Muscle layer of colon (tissue), 2 donors: Measurements from ENCODE around the gene MADCAM1.

ENCODE experiments used
- H3K27ac ChIP-seq: one replicate; pipeline ENCODE4 v1.7.0; 2013; ENCODE audit warnings: low read depth, mild to moderate bottlenecking, low read length, moderate library complexity
- H3K27me3 ChIP-seq, 2 donors: one replicate each; pipeline ENCODE4 v1.7.0; 2013; ENCODE audit warnings: low read length in 2 of 2, mild to moderate bottlenecking in 2 of 2; ENCODE audit not compliant: insufficient read depth in 2 of 2, control insufficient read depth in 1 of 2
- H3K36me3 ChIP-seq: one replicate; pipeline ENCODE4 v1.7.0; 2013; ENCODE audit warnings: mild to moderate bottlenecking, low read length; ENCODE audit not compliant: insufficient read depth
- H3K4me1 ChIP-seq: one replicate; pipeline ENCODE4 v1.7.0; 2013; ENCODE audit warnings: mild to moderate bottlenecking, low read length; ENCODE audit not compliant: insufficient read depth
- H3K4me3 ChIP-seq, 2 donors: one replicate each; pipeline ENCODE4 v1.7.0; 2013; ENCODE audit warnings: low read length in 2 of 2, low read depth in 1 of 2, mild to moderate bottlenecking in 1 of 2, moderate library complexity in 1 of 2
- H3K9ac ChIP-seq: one replicate; pipeline ENCODE4 v1.7.0; 2013; ENCODE audit warnings: low read length
- H3K9me3 ChIP-seq: one replicate; pipeline ENCODE4 v1.7.0; 2013; ENCODE audit warnings: mild to moderate bottlenecking, low read length
- donor health status: abdominal sarcoma.
- donor health status: Adenocarcinoma of cecum.

The MADCAM1 gene

DNA sequence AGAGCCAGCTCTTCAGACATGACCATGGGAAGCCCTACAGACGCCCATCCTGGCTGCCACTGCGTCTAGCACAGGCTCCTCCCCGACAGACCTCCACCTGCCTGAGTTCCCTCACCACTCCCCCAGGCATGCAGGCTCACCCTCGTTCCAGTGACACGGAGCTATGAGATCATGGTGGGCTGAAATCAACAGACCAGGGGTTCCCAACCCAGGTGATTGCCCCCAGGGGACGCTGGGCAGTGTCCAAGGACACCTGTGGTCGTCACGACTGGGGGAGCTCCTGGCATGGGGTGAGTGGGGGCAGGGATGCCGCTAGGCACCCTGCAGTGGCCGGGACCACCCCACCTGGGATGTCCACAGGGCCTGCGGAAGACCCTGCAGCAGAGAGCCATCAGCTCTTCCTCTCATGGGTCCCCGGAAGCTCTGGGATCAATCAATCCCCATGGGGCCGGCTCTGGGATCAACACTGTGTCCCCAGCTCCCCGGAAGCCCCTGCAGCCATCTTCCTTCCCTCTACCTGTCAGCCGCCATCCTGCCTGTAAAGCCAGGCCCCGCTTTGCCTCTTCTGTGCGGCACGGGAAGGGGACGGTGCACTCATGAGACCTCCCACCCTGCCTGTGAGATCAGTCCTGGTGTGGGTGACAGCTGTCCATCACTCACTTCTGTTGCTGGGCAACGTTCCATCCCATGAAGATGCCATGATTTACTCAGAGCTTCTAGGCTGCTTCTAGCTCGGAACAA, 12.8 kb upstream of the MADCAM1 start:
- Histone ChIP-seq H3K9ac (no peak overlapping the region), H3K4me3 (no peak overlapping the region), H3K36me3 (no peaks in the 10 kb centered on the region), H3K27ac (no peak overlapping the region), H3K27me3 (peaks cover 0 to 19% of the 10 kb centered on the region in 2 donors), H3K4me1 (no peaks in the 10 kb centered on the region), H3K9me3 (no peaks in the 10 kb centered on the region)

DNA sequence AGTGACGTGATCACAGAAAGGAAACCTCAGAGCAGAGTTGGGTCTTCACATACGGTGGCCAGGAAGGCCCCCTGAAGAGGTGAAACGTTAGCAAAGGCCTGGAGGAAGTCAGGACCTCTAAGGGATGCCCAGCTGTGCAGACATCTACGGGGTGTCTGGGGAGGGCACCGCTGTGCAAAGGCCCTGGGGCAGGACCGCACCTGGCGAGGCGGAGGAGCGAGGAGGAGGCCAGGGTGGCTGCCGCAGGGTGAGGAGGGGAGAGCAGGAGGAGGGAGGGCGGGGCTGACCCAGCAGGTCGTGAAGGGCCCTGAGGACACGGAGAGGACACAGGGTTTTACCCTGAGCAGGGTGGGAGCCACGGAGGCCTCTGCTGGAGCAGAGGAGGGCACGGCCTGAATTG, 11.8 kb upstream of the MADCAM1 start:
- H3K36me3 ChIP-seq, result no peaks in the 10 kb centered on the region
- no peak overlapping the region for H3K4me3 ChIP-seq
- H3K27me3 ChIP-seq, result peaks cover 0 to 19% of the 10 kb centered on the region in 2 donors
- H3K9me3 ChIP-seq, result no peaks in the 10 kb centered on the region
- H3K27ac ChIP-seq, result no peak overlapping the region
- H3K4me1 ChIP-seq, result no peaks in the 10 kb centered on the region
- H3K9ac ChIP-seq, result no peak overlapping the region

DNA sequence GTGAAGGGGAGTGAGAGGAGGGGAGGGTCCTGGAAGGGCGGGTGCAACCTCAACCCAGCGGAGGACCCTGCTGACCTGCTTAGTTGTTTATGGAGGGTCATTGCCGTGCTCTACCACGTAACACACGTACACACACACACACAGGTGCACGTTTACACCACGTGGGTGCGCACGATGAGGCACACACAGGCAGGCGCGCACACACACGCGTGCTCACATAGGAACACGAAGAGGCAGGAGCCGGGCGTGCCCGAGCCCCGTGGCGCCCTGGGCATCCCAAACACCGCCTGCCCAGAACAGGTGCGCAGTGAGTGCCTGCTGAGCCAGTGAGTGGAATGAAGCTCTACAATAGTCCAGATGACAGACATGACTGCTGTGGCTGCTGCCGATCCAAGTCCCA, 11.2 kb upstream of the MADCAM1 start:
- H3K27me3 ChIP-seq, result peaks cover 0 to 19% of the 10 kb centered on the region in 2 donors
- no peaks in the 10 kb centered on the region for H3K4me1 ChIP-seq
- H3K36me3 ChIP-seq, result no peaks in the 10 kb centered on the region
- H3K9ac ChIP-seq, result no peak overlapping the region
- no peaks in the 10 kb centered on the region for H3K9me3 ChIP-seq
- H3K27ac ChIP-seq, result no peak overlapping the region
- no peak overlapping the region for H3K4me3 ChIP-seq

DNA sequence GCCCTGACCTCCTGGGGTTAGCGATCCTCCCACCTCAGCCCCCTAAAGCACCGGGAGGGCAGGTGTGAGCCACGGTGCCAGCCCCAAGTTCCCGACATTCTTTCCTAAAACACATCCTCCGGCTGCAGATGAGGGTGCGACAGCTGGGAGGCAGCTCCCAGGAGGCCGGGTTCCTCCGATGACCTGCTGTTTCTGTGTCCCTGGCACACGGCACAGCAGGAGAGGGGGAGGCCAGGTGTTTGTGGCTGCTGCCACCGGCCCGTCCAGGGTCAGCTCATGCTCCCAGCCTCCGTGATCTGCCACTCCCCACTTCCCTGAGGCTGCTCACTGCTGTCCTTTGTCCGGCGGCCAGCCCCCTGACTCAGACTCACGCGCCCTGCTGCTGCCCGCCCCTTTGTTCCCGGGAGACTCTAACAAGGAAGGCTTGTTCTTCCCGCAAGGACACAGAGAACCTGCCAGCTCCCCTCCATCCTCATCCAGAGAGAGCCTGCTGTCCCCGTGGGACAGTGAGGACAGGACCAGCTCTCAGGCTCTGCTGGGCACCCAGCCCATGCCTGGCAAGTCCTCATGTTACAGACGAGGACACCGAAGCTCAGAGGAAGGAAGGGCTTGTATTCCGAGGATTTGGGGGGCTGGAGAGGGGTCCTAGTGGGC, 10.6 kb upstream of the MADCAM1 start:
- H3K9ac ChIP-seq, result no peak overlapping the region
- peaks cover 0 to 19% of the 10 kb centered on the region in 2 donors for H3K27me3 ChIP-seq
- H3K9me3 ChIP-seq, result no peaks in the 10 kb centered on the region
- no peaks in the 10 kb centered on the region for H3K4me1 ChIP-seq
- H3K27ac ChIP-seq, result no peak overlapping the region
- H3K4me3 ChIP-seq, result no peak overlapping the region
- H3K36me3 ChIP-seq, result no peaks in the 10 kb centered on the region

DNA sequence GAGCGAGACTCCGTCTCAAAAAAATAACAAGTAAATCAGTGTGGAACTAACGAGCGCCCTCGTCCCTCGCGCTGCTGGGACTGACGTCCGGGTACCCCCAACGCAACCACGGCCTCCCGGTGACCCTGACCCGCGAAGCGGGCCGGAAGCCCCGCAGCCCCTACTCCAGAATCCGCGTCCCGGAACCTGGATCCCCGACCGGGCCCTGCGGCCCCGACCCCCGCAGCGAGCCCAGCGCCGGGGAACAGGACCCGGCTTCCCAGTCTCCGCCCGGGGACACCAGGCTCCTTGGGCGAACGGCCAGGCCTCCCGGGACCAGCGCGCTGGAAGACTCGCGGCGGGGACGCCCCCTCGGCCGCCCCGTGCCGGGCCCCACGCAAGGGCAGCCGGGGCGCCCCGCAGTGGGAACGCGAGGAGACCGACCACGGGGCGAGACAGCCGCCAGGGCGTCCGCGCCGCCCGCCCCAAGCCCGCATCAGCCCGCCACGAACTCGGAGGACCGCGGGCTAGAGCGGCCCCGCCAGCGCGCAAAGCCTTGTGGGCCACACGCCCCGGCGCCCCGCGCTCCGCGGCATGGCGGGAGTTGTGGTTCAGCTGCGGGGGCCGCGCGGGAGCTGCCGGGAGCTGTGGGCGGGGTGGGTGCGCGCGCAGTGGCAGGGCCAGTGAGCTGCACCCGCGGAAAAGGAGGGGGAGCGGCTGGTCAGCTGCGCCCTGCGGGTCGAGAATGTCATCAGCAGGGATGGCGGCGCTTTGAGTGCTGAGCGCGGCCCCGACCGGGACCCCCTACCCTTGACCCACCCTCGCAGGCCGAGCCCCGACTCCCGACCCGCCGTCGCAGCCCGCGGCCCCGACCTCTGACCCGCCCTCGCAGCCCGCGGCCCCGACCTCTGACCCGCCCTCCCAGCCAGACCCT, 7.5 kb upstream of the MADCAM1 start:
- H3K9ac ChIP-seq, result no peak overlapping the region

DNA sequence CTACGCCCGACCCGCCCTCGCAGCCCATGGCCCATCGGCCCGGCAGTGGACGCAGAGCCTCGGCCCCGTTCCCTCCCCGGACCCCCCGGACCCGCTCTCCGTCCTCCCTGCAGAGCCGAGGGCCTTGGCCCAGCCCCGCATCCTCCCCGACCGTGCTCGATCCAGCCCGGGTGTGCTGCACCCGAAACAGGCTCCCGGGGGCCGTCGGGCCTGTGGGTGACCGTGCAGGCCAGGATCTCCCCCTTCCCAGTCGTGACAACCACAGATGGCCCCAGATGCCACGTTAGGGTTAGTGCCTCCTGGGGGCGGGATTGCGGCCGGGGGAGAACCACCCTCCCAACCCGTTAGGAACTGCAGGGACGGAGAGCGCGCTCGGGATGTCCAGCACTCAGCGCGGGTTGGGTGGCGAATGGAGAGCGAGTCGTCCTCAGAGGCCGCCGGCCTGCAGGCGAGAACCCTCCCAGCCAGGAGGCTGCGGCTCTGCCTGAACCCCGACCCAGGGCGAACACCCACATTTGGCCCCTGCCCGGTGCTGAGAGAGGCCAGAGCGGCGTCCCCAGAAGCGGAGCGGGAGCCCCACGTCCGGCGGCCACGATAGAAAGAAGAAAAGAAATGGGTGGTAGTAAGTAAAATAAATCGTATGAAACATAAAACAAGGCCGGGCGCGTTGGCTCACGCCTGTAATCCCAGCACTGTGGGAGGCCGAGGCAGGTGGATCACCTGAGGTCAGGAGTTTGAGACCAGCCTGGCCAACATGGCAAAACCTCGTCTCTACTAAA, 6.7 kb upstream of the MADCAM1 start:
- H3K27ac ChIP-seq, result peak overlapping the region; percentile 77
- no peak overlapping the region for H3K9ac ChIP-seq
- H3K9me3 ChIP-seq, result no peaks in the 10 kb centered on the region
- no peaks in the 10 kb centered on the region for H3K4me1 ChIP-seq
- H3K27me3 ChIP-seq, result peaks cover 0 to 19% of the 10 kb centered on the region in 2 donors
- peak overlapping the region; percentile 73 to 79 for H3K4me3 ChIP-seq
- H3K36me3 ChIP-seq, result no peaks in the 10 kb centered on the region

More for the DNA sequence above, 7.5 kb upstream of the MADCAM1 start:
- Histone ChIP-seq H3K4me1 (no peaks in the 10 kb centered on the region), H3K27me3 (peaks cover 0 to 19% of the 10 kb centered on the region in 2 donors), H3K36me3 (no peaks in the 10 kb centered on the region), H3K4me3 (peak overlapping the region; percentile 73 to 79), H3K9me3 (no peaks in the 10 kb centered on the region), H3K27ac (peak overlapping the region; percentile 77)

DNA sequence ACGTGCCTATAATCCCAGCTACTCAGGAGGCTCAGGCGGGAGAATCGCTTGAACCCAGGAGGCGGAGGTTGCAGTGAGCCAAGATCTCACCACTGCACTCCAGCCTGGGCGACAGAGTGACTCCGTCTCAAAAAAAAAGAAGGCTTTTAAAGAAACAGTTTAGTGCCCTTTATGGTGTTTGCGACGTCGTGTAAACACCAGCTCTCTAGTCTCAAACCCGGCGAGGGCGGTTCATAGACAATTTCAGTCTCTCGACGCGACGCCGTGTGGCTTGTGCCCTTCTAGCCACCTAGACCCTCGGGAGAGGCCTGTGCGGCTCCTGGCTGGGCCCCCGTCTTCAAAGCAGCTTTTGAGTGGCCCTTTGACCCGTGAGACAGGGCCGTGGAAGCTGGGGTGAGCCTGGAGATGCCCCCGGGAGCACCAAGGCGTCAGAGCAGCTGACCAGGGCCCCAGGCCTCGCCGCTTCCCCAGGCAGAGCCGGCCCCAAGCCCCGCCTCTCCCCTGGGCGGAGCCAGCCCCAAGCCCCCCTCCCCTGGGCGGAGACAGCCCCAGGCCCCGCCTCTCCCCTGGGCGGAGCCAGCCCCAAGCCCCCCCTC, 5.0 kb upstream of the MADCAM1 start:
- Histone ChIP-seq H3K36me3 (no peaks in the 10 kb centered on the region), H3K27me3 (peaks cover 0 to 16% of the 10 kb centered on the region in 2 donors), H3K27ac (no peak overlapping the region)

DNA sequence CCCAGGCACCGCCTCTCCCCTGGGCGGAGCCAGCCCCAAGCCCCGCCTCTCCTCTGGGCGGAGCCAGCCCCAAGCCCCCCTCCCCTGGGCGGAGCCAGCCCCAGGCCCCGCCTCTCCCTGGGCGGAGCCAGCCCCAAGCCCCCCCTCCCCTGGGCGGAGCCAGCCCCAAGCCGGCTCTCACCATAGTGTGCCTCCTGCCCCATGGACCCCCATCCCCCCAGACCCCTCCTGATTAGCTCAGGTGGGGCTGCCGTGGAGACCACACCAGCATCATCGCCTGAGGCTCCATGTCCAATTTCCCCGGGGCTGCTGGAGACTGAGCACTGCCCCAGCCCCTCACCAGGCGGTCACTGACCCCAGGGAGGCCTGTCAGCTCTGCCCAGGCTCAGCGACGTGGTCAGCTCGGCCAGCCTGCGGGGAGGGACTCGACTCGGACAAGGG, 4.2 kb upstream of the MADCAM1 start:
- Histone ChIP-seq H3K27ac (no peak overlapping the region), H3K9ac (no peak overlapping the region), H3K36me3 (no peaks in the 10 kb centered on the region), H3K4me1 (no peaks in the 10 kb centered on the region), H3K27me3 (peaks cover 0 to 19% of the 10 kb centered on the region in 2 donors), H3K4me3 (no peak overlapping the region), H3K9me3 (no peaks in the 10 kb centered on the region)

More for the DNA sequence above, 5.0 kb upstream of the MADCAM1 start:
- no peak overlapping the region for H3K9ac ChIP-seq
- H3K4me1 ChIP-seq, result no peaks in the 10 kb centered on the region
- H3K4me3 ChIP-seq, result no peak overlapping the region
- no peaks in the 10 kb centered on the region for H3K9me3 ChIP-seq

DNA sequence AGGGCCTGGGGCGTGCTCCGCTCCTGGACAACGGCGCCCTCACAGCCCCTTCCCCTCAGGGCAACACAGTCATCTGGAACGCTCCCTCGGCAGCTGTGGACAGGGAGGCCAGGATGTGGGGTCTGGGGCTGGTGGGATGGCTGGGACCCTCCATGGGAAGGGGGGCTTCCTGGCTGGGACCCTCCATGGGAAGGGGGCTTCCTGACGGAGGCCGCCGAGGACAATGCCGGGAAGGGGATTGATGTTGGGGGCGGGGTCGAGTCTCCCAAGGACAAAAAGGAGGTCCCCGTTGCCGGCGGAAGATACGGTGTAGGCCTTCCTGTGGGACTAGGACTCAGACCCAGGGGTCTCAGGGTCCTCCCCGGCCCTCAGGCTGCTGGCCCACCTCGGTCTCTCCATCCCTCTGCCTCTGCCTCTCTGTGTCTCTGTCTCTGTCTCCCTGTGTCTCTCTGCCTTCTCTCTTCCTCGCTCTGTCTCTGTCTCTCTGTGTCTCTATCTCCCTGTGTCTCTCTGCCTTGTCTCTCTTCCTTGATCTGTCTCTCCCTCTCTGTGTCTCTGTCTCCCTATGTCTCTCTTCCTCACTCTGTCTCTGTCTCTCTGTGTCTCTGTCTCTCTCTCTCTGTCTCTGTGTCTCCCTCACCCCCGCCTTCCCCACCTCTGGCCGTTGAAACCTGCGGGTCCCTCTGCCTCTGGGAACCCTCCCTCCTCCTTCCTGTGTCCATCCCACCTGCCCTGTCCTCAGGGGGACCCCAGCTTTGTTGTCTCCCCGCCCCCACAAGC, 2.7 kb upstream of the MADCAM1 start:
- Histone ChIP-seq H3K36me3 (no peaks in the 10 kb centered on the region), H3K4me1 (no peaks in the 10 kb centered on the region)

More for the DNA sequence above, 2.7 kb upstream of the MADCAM1 start:
- Histone ChIP-seq H3K4me3 (no peak overlapping the region), H3K9me3 (no peaks in the 10 kb centered on the region), H3K27me3 (peaks cover 7 to 29% of the 10 kb centered on the region in 2 donors), H3K27ac (no peak overlapping the region), H3K9ac (no peak overlapping the region)
